Fibroblast of lung (primary cell): ENCODE results near the gene UNC13B. TPM values are rescaled to one million over a fixed set of nuclear protein-coding genes. Genes with fewer than 3 reads are reported as not detected.

Source experiments
- DNase-seq, 2 donors: peaks; one replicate each; pipeline versions ENCODE4 v3.0.0 to v3.0.0-alpha.2; 2010; ENCODE audit warnings: low read depth in 2 of 2
- H2AFZ ChIP-seq: 2 replicates; pipeline ENCODE4 v1.5.1; 2012; ENCODE audit warnings: low read length, control low read depth, inconsistent platforms
- H3K27ac ChIP-seq: 2 replicates; pipeline ENCODE4 v1.5.1; 2011; ENCODE audit warnings: low read length, control low read depth; ENCODE audit not compliant: insufficient read depth
- H3K27me3 ChIP-seq: 2 replicates; pipeline ENCODE4 v1.5.1; 2011; ENCODE audit warnings: mild to moderate bottlenecking, low read length; ENCODE audit not compliant: control insufficient read depth, insufficient read depth
- H3K36me3 ChIP-seq: 2 replicates; pipeline ENCODE4 v1.5.1; 2011; ENCODE audit warnings: low read length; ENCODE audit not compliant: control insufficient read depth, insufficient read depth
- H3K4me1 ChIP-seq: 2 replicates; pipeline ENCODE4 v1.5.1; 2011; ENCODE audit warnings: low read length; ENCODE audit not compliant: control insufficient read depth, insufficient read depth; ENCODE audit errors: extremely low read depth
- H3K4me2 ChIP-seq: 2 replicates; pipeline ENCODE4 v1.5.1; 2011; ENCODE audit warnings: low read length, control low read depth; ENCODE audit not compliant: insufficient read depth; ENCODE audit errors: extremely low read depth
- H3K4me3 ChIP-seq, 4 experiments: fragments of 200-600 bp in 1 of 4; sonication (generic) in 1 of 4; replicated peaks in 1 of 4; 2 replicates each; pipeline ENCODE4 v1.5.1; 2011 to 2016; ENCODE audit warnings: low read length in 4 of 4, low read depth in 3 of 4, mild to moderate bottlenecking in 3 of 4, control low read depth in 2 of 4, inconsistent platforms in 1 of 4, mixed read lengths in 1 of 4; ENCODE audit not compliant: insufficient read depth in 1 of 4; ENCODE audit errors: control extremely low read depth in 1 of 4
- H3K79me2 ChIP-seq: 2 replicates; pipeline ENCODE4 v1.5.1; 2012; ENCODE audit warnings: mild to moderate bottlenecking, low read length, inconsistent platforms; ENCODE audit not compliant: control insufficient read depth, insufficient read depth
- H3K9ac ChIP-seq: 2 replicates; pipeline ENCODE4 v1.5.1; 2011; ENCODE audit warnings: mild to moderate bottlenecking, low read length, control low read depth; ENCODE audit not compliant: insufficient read depth
- H3K9me3 ChIP-seq: 2 replicates; pipeline ENCODE4 v1.5.1; 2012; ENCODE audit warnings: low read depth, low read length; ENCODE audit not compliant: control insufficient read depth, insufficient read depth
- H4K20me1 ChIP-seq: 2 replicates; pipeline ENCODE4 v1.5.1; 2011; ENCODE audit warnings: low read length; ENCODE audit not compliant: control insufficient read depth, insufficient read depth; ENCODE audit errors: extremely low read depth
- CTCF ChIP-seq, 2 donors: IDR thresholded peaks in 1 of 2; conservative IDR thresholded peaks in 1 of 2; 1 replicate in 1 of 2; 2 replicates in 1 of 2; pipeline ENCODE4 v1.5.1; 2011 to 2012; ENCODE audit warnings: low read length in 2 of 2, control low read depth in 1 of 2, inconsistent platforms in 1 of 2, low read depth in 1 of 2, mild to moderate bottlenecking in 1 of 2
- EZH2 ChIP-seq: IDR thresholded peaks from 2 replicates; pipeline ENCODE4 v1.5.1; 2012; ENCODE audit warnings: low read length, control low read depth, mild to moderate bottlenecking; ENCODE audit errors: missing control alignments
- polyA plus RNA-seq, 2 donors: library from polyadenylated mRNA; depleted of rRNA in 1 of 2; stranded (reverse) in 1 of 2; unstranded in 1 of 2; fragments of >200 nt; gene quantifications; 2 replicates each; pipeline ENCODE4 v1.2.1, GENCODE V29; 2011 to 2012; ENCODE audit warnings: missing spikeins in 1 of 2
- total RNA-seq: library from RNA; depleted of rRNA; stranded (reverse); fragments of >200 nt; gene quantifications from 2 replicates; pipeline ENCODE4 v1.2.1, GENCODE V29; 2014

The UNC13B gene
- total and polyA plus RNA-seq, 2 donors (not counting 1 experiment from before 2014, with no cell fraction given), result 9.7 to 38.3 TPM

GRCh38 chr9:35414889-35415288 is 253.1 kb downstream of the UNC13B start:
- H2AFZ ChIP-seq, result no peak overlapping the region
- H3K9ac ChIP-seq, result no peak overlapping the region
- H4K20me1 ChIP-seq, result no peaks in the 10 kb centered on the region
- no peaks in the 10 kb centered on the region for H3K79me2 ChIP-seq
- no peaks in the 10 kb centered on the region for H3K36me3 ChIP-seq
- no peaks in the 10 kb centered on the region for H3K9me3 ChIP-seq
- H3K27ac ChIP-seq, result no peak overlapping the region
- no peak for TF ChIP-seq EZH2
- TF ChIP-seq CTCF (conservative IDR thresholded peaks at IDR 0.05 in 1 of 2, IDR thresholded peaks at IDR 0.05 in 1 of 2; ENCODE audit: low read depth in 1 of 2, low read length in 2 of 2), result no peak
- no peaks in the 10 kb centered on the region for H3K4me1 ChIP-seq
- no peaks in the 10 kb centered on the region for H3K27me3 ChIP-seq
- peak in 1 of 2 donors; percentile 12 for DNase-seq
- no peak overlapping the region for H3K4me3 ChIP-seq
- no peak overlapping the region for H3K4me2 ChIP-seq

GRCh38 chr9:35415402-35416097 is 253.7 kb downstream of the UNC13B start:
- no peak overlapping the region for H3K27ac ChIP-seq
- H3K79me2 ChIP-seq, result no peaks in the 10 kb centered on the region
- H3K4me1 ChIP-seq, result no peaks in the 10 kb centered on the region
- no peak overlapping the region for H3K4me2 ChIP-seq
- H4K20me1 ChIP-seq, result no peaks in the 10 kb centered on the region
- H3K27me3 ChIP-seq, result no peaks in the 10 kb centered on the region
- H3K4me3 ChIP-seq, result no peak overlapping the region
- DNase-seq, result no peak
- no peaks in the 10 kb centered on the region for H3K9me3 ChIP-seq
- H2AFZ ChIP-seq, result no peak overlapping the region
- TF ChIP-seq CTCF (conservative IDR thresholded peaks at IDR 0.05 in 1 of 2, IDR thresholded peaks at IDR 0.05 in 1 of 2; ENCODE audit: low read depth in 1 of 2, low read length in 2 of 2) (no peak), EZH2 (no peak)
- H3K36me3 ChIP-seq, result no peaks in the 10 kb centered on the region
- H3K9ac ChIP-seq, result no peak overlapping the region

- no peaks in the 10 kb centered on the region for H3K27me3 ChIP-seq
- no peak overlapping the region for H2AFZ ChIP-seq
- H3K9me3 ChIP-seq, result no peaks in the 10 kb centered on the region
- H3K4me2 ChIP-seq, result no peak overlapping the region
- no peaks in the 10 kb centered on the region for H3K36me3 ChIP-seq
- no peaks in the 10 kb centered on the region for H4K20me1 ChIP-seq
- H3K9ac ChIP-seq, result no peak overlapping the region
- no peaks in the 10 kb centered on the region for H3K79me2 ChIP-seq
- H3K27ac ChIP-seq, result no peak overlapping the region
- no peak for DNase-seq
- TF ChIP-seq CTCF (conservative IDR thresholded peaks at IDR 0.05 in 1 of 2, IDR thresholded peaks at IDR 0.05 in 1 of 2; ENCODE audit: low read depth in 1 of 2, low read length in 2 of 2) (no peak), EZH2 (no peak)
- H3K4me1 ChIP-seq, result no peaks in the 10 kb centered on the region
- H3K4me3 ChIP-seq, result no peak overlapping the region
Observed at GRCh38 chr9:35416098-35416427, 254.3 kb downstream of the UNC13B start.
